Islet of Langerhans (tissue), 1 donor: Measurements from ENCODE around the gene IL1RN.

Experiments used
- FAIRE-seq: peaks from one replicate; lab custom pipeline; 2011; peaks lifted over from hg19 to GRCh38; lab: Jason Lieb, UNC

IL1RN gene

DNA sequence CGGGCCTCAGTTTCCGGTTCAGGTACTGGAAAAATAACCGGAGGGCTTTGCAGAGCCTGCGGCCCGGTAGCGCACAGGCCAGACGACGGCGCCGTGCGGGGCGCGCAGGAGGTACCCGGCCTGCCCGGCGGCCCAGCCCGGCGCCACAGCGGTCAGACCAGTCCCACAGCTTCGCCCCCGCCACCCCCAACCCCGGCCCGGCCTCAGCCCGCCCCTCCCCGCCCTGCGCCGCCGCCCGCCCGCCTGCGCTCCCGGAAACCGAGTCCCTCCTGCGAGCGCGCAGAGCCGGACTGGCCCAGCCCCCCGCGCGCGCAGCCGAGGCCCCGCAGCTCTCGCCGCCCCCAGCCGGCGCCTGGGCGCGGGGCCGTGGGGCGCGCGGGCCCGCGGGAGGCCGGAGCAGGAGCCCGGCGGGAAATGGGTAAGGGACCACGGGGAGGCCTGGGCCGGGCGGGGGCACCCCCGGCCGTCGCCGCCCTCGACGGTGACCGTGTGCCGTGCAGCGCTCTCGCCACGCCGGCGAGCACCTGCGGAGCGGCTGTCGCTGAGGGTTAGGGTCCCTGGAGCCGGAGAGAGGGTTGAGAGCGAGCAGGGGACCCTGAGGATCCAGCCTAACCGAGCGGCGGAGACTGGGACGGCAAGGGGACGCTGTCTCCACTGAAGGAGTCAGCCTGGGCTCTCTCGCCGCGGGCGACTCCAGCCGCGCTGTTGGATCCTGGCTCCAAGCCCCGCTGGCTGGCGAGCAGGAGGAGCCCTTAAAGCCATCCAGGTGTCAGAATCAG lies 29.9 kb downstream of the IL1RN start:
- no peak for FAIRE-seq

DNA sequence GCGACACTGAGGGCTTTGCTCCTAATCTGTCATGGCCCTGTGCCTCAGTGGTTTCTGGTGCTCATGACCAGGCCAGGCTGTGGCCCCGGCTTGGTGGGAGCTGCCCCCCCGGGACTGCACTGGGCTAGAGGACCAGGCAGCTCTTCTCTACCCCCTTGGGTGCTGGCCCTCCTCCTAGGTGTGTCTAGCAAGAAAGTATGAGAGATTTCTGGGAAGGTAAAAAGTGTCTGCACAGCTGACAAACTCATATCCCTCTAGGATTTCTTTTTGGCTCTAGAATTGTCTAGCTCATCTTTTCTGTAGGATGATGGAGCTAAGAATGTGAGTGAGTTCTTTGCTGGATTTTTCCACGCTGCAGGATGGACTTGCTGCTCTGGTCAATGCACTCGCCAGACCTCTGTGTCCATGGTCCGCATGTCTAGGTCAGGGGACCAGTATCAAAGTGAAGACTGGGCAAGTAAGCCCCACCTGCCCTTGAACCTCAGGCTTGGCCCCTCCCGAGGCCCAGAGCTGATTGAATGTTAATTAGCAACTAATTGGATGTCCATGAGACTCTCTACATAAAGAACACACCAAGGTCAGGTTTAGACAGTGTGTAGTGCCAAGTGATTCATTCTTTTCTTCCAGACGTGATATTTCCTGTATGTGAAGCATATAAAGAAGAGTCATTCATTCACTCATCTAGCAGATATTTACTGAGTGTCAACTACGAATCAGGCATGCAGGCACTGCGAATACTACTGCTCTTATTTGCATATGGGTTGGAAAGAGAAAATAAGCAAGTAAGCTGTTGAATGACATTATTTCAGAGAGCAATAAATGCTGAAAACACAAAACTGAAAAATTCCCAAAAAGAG lies 30.7 kb downstream of the IL1RN start:
- FAIRE-seq = no peak

DNA sequence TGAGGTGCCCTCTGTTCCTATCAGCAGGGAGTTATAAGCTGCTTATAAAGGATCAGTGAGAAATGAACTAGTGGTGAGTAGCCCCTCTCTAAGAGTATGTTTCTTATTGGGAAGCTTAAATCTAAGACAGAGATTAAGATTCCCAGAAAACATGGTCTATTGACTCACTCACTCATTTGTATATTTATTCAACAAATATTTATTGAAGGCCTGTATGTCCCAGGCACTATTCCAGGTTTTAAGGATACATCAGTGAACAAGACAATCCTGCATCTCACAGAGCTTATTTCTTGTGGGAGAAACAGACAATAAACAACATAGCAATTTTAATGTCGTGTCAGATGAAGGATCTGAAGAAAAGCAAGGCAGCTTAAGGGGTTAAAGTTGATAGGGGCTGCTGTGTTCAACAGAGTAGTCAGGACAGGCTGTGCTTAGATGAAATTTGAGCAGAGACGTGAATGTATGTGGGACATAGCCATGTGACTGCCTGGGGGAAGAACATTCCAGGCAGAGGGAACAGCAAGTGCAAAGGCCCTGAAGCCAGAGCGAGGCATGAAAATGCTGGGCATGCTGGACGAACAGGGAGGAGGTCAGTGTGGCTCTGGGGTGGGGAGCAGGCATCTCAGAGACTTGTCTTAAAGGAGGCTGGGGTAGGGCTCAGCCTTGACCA lies 31.6 kb downstream of the IL1RN start:
- FAIRE-seq = peak; percentile 73

- FAIRE-seq = no peak
These were observed 32.9 kb downstream of the IL1RN start for GRCh38 chr2:113160248-113160647.

GRCh38 chr2:113160962-113161361 lies 33.6 kb downstream of the IL1RN start:
- FAIRE-seq = no peak

- no peak for FAIRE-seq
These were observed 34.8 kb downstream of the IL1RN start for GRCh38 chr2:113162173-113162572.

DNA sequence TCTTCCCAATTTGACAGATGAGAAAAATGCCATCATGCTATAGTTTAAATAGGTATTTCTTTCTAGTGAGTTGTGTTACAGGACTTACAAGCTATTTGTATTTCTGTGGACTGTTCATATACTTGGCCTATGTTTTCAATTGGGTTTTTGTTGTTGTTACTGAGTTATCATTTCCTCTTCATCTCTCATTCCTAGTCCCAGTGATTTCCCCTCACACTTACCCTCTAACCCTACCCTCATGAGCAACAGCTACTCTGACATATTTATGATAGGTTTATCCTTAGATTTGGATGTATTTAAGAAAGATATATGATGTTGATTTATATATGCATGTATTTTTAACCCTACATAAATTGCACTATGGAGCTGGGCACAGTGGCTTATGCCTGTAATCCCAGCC lies 35.5 kb downstream of the IL1RN start:
- FAIRE-seq = no peak

- FAIRE-seq = no peak
These were observed 37.0 kb downstream of the IL1RN start for GRCh38 chr2:113164215-113164929.

DNA sequence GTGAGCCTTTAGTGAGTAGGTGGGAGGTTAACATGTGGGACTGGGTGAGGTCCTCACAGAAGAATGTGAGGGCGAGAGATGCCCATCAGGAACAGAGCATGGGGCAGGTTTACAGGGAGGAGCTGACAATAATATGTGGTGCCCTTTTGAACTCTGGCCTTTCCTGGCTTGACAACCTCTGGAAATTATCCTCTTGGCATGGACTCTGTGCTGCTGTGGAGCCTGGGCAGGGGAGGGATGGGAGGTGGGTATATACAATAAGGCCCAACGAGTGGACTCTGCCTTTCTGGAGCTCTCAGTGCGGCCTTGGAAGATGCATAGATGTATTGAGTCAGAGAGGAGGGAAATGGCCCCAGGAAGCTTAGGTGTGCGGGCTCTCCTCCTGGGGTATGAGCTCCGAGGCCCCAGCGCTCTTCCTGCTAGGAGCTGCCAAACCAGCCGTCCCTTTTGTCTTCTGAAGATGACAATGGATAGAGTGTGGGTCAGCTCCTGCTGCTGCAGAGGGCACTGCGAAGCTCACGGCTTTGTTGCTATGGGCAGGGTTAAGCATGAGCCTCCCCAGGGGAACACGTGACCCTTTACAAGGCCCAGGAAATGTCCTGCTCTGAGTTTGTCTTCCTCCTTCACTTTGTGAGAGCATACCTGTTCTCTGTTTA lies 37.7 kb downstream of the IL1RN start:
- peak; percentile 97 for FAIRE-seq

- FAIRE-seq = no peak
These were observed 38.8 kb downstream of the IL1RN start for GRCh38 chr2:113166187-113166645.

GRCh38 chr2:113167115-113167932 lies 39.9 kb downstream of the IL1RN start:
- FAIRE-seq = no peak

- FAIRE-seq = no peak
These were observed 40.6 kb downstream of the IL1RN start for GRCh38 chr2:113167962-113168340.

DNA sequence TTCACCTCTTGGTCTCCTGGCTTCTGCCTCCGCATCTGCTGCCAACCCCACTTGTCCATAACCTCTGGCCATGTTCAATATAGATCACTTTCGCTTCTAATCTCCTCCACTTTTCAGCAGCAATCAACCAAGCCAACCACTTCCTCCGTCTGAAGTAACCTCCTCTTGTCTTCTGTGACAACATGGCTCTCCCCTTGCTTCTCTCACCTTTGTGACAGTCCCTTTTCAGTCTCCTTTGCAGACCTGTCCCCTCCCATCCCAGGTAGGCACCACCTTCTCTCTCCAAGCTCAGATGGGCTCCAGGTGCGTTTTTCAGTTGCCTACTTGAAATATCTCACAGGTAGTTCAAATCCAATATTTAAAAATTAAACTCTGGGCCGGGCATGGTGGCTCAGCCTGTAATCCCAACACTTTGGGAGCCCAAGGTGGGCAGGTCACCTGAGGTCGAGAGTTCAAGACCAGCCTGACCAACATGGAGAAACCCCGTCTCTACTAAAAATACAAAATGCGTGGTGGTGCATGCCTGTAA lies 41.7 kb downstream of the IL1RN start:
- no peak for FAIRE-seq

DNA sequence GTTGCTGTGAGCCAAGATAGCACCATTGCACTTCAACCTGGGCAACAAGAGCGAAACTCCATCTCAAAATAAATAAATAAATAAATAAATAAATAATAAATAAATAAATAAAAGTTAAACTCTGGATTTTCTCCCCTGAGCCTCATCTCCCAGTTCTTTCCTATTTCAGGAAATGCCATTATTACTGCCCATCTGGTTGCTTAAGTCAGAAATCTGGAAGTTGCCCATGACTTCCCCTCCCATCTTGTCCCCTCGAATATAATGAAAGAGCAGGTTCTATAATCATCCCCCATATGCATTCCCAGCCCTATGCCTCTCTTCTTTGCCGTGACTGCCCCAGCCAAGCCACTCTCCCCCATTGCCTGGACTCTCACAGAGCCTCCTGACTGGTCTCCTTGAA lies 42.2 kb downstream of the IL1RN start:
- no peak for FAIRE-seq

DNA sequence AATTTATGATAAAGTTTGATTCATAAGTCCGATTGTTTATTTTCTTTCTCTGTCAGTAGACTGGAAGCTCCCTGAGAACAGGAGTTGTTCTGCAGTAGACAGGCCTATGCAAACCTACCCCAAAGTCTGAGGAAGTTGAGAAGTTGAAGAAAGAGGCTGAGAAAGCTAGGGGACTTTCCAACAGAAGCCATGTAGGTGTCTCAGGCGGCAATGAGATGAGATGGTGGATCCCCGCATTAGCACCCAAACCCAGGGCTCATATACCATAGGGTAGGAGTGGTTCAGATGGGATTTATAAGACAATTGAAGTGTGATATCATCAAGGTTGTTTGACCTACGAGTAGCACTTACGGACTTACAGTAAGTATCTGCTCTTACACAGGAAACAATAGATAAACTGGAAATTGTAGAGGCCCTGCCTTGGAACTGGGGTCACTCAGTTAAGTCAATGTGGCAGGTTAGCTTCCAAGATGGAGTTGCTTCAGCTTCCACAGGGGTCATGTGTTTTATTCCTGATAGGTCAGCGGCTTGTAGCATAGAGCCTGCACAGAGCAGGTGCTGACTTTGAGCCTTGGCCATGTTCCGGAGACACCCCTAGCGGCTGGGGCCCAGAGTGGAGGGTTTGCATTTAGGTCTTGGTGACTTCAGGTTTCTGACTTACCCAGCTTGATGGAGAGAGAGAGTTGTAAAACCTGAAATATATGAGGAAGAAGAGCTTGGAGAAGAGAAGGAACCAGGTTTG lies 44.1 kb downstream of the IL1RN start:
- FAIRE-seq = no peak

- no peak for FAIRE-seq
These were observed 45.5 kb downstream of the IL1RN start for GRCh38 chr2:113172721-113173541.

- no peak for FAIRE-seq
These were observed 46.4 kb downstream of the IL1RN start, which contains the start of gene PSD4 for GRCh38 chr2:113173542-113174375. PSD4 (plus strand) TSS chr2:113173971; CDS start chr2:113182457, 8,486 bp downstream.

- no peak for FAIRE-seq
These were observed 47.0 kb downstream of the IL1RN start for GRCh38 chr2:113174376-113174750.
